Left colon (tissue), 2 donors: ENCODE measurements around the gene SLC29A1. TPM values are rescaled to one million over a fixed set of nuclear protein-coding genes. Genes with fewer than 3 reads are reported as not detected.
"Not testable (repeated sequence)": the region's sequence is repeated elsewhere in the genome, so short reads cannot be mapped to it uniquely, and the experiment has no call there.

Experiments used
- ATAC-seq: fragments of 200-7000 bp; cut with Tn5 transposase; one replicate; pipeline ENCODE4 v1.9.1; 2020; ENCODE audit warnings: mild to moderate bottlenecking, moderate library complexity
- DNase-seq, 2 donors: peaks; one replicate each; pipeline ENCODE4 v3.0.0-alpha.2; 2020
- intact Hi-C, 2 donors: fragments of 100-400 bp; cut with DNase I in 1 of 2; cut with micrococcal nuclease in 1 of 2; formaldehyde crosslinking; loops; one replicate each; pipeline versions ENCODE4 v1.11.2 to v1.14.0; 2022; cut with DNase I, micrococcal nuclease
- total RNA-seq, 2 donors: library from RNA; stranded (reverse); fragmentation: NEBNext Ultra II Directional; extraction: Animal tissue kit (Norgen Biotek cat#: 25700); gene quantifications; one replicate each; pipeline ENCODE4 v1.2.1, GENCODE V29; 2021
- donor health status: DM: no; HTN: no; CAD: no.
- donor health status: DM: yes; HTN: yes; CAD: no.

Gene SLC29A1
- total RNA-seq, 2 donors from 2014 or later, result 13.0 to 22.8 TPM

DNA sequence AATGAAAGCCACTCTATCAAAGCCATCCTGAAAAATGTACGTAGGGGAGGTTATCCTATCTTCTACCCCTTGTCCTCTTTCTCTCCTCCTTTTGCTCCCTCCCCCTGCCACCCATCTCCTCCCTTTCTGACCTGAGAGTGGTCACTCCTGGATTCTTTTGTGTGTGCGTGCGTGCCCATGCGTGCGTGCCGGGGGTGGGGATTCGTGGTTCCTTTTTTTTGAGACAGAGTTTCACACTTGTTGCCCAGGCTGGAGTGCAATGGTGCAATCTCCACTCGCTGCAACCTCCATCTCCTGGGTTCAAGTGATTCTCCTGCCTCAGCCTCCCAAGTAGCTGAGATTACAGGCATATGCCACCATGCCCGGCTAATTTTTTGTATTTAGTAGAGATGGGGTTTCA is 8.0 kb downstream of the SLC29A1 start:
- ATAC-seq, DNase-seq: not testable (repeated sequence)
- intact Hi-C loops, result loop anchor here in 1 of 2 donors (5.0 kb wide), 1 partner anchor 59 kb away; no protein-coding TSS in a partner anchor

DNA sequence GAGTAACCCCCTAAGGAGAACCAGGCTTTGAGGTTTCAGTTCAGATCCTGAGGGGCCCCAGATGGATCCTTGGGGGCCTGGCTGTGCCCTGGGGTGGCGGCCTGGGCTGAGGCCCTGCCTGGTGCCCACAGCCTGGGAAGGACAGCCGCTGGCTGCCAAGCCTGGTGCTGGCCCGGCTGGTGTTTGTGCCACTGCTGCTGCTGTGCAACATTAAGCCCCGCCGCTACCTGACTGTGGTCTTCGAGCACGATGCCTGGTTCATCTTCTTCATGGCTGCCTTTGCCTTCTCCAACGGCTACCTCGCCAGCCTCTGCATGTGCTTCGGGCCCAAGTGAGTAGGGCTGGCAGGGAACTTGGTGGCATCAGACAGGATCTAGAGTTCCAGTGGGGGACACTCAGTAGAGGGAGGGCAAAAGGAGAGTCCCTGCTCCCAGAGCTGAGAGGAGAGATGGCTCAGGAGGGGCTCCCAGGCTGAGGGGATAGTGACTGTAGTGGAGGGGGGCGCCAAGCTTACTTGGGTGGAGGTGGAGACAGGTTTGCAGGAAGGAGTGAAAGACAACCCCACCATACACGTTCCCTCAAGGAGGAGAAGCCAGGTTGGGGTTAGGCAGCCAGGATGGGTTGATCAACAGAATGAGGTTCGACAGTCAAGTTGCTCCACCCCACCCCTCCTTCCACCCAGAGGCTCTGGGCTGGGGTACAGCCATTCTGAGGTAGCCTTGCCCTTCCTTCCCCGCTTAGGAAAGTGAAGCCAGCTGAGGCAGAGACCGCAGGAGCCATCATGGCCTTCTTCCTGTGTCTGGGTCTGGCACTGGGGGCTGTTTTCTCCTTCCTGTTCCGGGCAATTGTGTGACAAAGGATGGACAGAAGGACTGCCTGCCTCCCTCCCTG is 9.5 kb downstream of the SLC29A1 start:
- DNase-seq (no peak), ATAC-seq (no peak)
- intact Hi-C loops, result loop anchor here in 1 of 2 donors (5.0 kb wide), 1 partner anchor 61 kb away; no protein-coding TSS in a partner anchor

DNA sequence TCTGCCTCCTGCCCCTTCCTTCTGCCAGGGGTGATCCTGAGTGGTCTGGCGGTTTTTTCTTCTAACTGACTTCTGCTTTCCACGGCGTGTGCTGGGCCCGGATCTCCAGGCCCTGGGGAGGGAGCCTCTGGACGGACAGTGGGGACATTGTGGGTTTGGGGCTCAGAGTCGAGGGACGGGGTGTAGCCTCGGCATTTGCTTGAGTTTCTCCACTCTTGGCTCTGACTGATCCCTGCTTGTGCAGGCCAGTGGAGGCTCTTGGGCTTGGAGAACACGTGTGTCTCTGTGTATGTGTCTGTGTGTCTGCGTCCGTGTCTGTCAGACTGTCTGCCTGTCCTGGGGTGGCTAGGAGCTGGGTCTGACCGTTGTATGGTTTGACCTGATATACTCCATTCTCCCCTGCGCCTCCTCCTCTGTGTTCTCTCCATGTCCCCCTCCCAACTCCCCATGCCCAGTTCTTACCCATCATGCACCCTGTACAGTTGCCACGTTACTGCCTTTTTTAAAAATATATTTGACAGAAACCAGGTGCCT is 10.2 kb downstream of the SLC29A1 start:
- intact Hi-C loops, result loop anchor here in 1 of 2 donors (5.0 kb wide), 1 partner anchor 61 kb away; no protein-coding TSS in a partner anchor
- ATAC-seq (no peak), DNase-seq (no peak)

DNA sequence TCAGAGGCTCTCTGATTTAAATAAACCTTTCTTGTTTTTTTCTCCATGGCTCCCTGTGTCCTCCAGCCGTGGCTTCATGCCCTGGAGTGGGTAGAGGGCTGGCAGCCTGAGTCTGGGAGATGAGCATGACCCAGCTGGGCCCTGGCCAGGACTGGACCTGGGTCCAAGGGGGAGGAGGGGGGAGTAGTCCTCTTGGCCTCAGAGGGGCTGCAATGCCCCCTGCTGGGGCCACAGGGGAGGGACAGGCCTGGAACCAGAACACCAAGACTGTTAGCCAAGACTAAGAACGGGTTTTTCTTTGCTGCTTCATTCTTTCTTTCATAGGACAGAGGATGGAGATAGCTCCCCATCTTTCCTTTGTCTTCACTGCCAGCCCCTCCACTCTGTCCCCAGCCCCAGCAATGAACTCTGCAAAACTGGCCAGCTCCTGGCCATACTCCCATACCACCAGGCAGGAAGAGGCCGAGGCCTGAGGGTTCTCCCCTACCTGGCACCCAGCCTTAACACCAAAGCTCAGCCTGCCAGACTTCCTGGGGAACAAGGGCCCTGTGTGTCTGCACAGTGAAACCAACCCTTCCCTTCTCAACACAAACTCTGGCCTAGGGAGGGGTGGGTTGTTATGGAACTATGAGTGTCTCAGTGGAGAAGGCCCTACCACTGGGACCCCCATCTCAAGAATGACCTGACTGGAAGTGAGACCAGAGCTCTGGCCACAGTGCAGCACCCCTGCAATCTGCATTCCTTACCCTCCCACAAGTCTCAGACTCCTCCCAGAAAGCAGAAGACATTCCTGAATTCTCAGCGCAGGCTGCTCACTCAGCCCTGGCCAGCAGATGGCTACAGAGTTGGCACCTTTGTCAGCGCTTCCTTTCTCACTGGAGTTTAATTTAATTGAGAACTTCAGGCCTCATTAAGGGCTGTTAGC is 11.0 kb downstream of the SLC29A1 start:
- ATAC-seq, result peak; percentile 30
- intact Hi-C loops, result loop anchor here in 1 of 2 donors (5.0 kb wide), 1 partner anchor 62 kb away; no protein-coding TSS in a partner anchor
- DNase-seq, result peak; percentile 58 to 82

DNA sequence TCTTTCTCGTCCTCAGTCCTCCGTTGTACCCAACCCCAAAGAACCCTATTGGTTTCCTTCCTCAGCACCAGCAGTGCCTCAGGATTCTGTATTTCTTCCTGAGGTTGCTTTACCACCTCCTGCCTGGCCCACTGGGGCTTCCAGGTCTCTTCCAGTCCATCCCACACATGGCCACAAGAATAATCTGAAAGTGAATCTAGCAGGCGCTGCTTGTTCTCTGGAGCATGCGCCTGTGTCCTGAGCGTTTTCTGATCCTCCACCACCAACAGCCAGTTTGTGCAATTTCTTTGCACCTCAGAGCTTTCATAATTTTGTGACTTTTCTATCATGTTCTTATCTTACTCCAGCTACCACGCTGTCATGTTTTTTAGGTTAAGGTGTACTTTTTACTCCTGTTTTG is 11.9 kb downstream of the SLC29A1 start:
- DNase-seq, result no peak
- intact Hi-C loops, result no loop called here

DNA sequence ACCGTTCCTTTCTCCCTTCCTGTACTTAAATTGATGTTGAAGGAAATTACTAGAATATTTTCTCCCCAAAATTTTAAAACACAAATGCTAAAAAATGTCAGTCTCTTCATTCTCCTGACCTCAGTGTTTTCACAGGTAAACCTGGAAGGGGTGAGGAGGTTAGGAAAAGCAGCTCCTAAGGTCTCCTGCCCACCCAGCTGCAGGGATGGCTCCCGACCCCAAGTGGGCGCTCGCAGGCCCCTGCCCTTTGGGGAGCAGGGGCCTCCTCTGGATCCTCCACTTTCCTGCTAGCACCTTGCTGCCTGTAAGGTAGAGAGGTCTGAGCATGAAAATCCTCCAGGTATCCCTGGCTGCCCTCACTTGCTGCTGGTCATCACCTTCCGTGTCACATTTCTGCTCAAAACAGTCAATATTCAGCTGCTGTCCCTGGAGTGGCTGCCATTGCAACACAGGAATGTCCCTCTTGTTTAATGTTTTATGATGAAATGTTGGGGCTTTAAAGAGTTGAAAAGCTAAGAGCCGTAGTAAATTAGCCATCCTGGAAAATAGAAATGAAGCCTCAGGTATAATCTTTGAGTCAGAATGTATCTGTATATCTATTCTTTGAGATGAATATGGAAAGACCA is 12.6 kb downstream of the SLC29A1 start:
- intact Hi-C loops, result no loop called here
- DNase-seq, result no peak
- no peak for ATAC-seq

More for the DNA sequence above, 11.9 kb downstream of the SLC29A1 start:
- no peak for ATAC-seq

DNA sequence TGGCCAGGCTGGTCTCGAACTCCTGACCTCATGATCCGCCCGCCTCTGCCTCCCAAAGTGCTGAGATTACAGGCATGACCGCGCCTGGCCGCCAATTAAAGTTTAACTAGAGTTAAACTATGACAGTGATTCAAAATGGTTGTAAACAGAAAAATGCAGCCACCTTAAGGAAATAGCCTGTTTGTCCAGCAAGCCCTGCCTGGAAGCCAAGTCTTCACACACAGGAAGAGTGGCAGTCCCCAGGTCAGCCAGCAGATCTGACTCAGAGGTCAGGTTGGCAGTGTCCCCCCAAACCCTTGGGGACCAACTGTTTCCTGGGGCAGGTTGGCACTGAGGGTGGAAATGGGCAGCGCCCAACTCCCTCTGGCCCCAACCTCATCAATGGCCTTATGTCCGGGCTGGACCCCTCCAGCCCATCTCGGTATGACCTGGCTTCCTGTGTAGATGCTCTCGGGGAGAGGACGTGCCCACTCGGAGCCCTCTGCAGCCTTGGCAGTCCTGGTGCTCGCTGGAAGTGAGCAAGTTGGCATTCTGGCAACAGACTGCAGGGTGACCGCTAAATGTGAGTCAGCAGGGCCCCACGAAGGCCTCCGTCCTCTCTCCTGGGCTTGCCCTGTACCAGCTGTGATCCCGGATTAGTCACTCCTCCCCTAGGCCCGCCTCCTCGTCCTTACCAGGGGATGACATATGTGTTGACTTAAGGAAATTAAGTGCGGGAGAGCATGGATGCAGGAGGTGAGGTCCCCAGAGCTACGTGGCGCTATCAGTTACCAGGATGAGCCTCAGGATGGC is 13.8 kb downstream of the SLC29A1 start:
- peak; percentile 91 to 98 for DNase-seq
- peak; percentile 88 for ATAC-seq
- intact Hi-C loops, result no loop called here

DNA sequence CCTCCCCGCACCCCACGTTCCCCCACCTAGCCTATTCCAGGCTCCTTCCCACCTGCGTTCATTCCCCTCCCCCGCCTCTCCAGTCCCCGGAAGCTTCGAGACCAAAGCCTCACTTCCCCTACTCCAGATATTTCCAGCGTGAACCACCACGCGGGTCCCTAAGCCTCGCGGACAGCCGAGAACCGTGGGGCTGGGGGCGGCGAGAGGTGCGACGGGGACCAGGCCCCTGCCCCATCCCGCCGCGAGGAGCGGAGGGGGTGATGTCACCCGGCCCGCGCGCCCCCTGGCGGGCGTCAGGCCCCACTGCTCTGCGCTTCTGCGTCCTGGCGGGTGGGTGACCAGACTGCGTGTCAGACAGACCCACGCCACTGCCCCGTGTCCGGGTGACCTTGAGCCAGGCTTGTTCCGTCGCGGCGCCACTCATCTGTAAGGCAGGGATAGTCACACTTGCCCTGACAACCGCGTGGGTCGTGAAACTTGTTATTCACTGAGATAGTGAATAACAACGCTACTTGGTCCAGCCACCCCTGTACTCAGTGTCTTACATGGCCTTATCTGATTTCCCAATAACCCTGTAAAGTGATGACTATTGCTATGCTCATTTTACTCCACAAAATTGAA is 14.5 kb downstream of the SLC29A1 start:
- ATAC-seq, result peak; percentile 71
- DNase-seq, result peak in 1 of 2 donors; percentile 83
- intact Hi-C loops, result no loop called here

DNA sequence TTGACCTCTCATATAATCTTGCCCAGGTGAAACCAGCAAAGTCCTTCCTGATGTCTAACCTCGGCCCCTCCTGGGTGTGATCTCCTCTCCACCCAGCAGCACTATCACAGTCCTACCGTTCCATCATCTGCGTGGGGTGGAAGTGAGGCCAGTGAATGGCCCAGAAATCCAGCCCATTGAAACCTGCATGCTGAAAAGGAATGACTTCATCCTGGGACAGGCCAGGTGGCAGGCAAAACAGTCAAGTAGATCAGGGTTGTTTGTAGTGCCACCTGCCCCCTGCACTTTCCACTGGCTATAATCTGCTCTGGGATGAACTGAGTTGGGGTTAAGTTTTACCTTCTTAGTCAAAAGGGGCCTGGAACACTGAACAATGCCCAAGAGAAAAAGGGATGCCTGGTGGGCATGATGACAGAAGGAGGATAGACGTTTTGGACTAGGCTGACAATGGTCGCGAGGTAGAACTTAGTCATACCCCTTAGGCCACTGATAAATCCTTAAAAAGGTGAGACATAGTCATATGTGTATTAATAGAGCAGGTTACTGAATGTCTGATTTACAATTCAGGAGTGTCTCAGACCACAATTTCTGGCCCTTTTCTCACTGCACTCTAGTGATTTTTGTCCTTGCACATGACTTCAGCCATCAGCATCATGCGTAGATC is 15.4 kb downstream of the SLC29A1 start:
- intact Hi-C loops, result no loop called here
- peak; percentile 41 for ATAC-seq
- no peak for DNase-seq

DNA sequence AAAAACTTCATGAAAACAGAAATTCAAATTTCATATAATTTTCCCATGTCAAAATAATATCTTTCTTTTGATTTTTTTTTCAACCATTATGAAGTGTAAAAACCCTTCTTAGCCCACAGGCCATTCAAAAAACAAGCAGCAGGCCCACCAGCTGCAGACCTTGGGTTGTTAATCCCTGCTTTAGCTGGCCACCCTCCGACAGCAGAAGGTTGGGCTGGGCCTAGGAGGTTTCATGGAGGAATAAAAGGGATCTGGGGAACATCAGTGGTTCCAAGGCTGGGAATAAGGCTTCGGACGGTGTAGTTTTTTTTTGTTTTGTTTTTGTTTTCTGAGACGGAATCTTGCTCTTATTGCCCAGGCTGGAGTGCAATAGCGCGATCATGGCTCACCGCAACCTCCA is 19.9 kb downstream of the SLC29A1 start:
- intact Hi-C loops, result no loop called here
- ATAC-seq (no peak), DNase-seq (no peak)

DNA sequence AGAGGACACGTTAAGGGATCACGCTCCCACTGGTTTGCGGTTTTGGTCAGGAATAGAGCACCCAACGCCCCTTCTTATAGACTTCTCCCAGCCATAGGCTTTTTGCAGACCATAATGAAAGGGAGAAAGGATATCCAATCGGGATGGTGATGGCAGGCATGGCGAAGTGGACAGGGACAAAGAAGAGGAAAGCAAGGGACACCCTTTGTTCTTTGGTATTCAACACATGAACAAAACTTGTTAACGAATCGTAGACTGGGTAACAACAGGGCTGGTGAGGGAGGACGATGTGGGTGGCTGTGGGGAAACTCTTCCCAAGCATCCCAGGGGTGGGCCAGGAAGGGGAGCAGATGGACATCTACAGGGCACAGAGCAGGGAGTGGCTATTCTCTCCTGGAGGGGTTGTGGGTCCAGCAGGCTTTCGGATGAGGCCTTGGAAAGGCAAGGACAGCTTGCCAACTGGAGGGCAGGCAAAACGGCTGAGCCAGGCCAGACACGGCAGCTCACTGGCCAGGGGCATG is 22.1 kb downstream of the SLC29A1 start:
- intact Hi-C loops, result no loop called here
- ATAC-seq (no peak), DNase-seq (no peak)

DNA sequence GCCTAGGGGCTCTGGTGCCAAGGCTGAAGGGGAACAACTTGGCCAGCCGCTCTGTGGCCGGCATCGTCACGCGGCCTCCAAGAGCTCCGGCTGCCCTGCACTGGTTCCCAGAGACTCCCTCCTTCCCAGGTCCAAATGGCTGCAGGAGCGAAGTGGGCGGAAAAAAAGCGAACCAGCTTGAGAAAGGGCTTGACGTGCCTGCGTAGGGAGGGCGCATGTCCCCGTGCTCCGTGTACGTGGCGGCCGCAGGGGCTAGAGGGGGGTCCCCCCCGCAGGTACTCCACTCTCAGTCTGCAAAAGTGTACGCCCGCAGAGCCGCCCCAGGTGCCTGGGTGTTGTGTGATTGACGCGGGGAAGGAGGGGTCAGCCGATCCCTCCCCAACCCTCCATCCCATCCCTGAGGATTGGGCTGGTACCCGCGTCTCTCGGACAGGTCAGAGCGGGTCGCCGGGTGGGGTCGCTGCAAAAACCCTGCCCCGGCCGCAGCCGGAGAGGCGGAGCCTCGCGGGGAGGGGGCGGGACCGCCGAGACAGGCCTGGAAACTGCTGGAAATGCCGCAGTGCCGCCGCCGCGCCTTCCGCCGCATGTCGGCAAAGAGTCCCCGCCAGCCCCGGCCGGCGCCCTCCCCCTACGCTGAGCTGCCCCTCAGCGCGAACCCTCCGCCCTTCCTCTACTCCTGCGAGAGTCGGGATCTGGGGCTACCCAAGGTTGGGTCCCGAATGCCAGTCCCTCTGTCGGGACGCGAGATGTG is 22.7 kb downstream of the SLC29A1 start:
- intact Hi-C loops, result no loop called here
- DNase-seq (peak; percentile 89 to 94), ATAC-seq (peak; percentile 74)

DNA sequence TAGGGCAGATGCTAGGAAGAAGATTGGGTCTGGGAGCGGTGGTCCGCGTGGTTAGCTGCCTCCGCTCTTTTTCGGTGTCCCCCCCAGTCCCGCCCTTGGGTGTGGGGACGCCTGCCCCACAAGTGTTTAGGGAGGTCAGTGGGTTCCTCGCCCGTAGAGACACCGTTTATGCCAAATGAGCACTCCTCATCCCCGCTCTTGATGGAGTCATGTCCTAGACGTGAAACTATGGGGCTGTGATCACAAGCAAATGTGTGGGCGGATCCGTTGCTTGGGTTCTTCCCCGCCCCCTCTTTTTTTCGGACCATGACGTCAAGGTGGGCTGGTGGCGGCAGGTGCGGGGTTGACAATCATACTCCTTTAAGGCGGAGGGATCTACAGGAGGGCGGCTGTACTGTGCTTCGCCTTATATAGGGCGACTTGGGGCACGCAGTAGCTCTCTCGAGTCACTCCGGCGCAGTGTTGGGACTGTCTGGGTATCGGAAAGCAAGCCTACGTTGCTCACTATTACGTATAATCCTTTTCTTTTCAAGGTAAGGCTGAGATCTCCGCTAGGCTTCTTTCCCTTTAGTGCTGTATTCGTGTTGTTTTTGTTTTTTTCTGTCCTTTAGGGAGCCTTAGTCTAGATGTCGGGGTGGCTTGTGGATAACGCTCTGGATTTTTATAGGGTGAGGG is 23.4 kb downstream of the SLC29A1 start, which contains the start of gene HSP90AB1:
Gene HSP90AB1 (plus strand): TSS at position 439 of the 675 bp plus-strand sequence. CDS start 1,529 bp downstream, outside the sequence.
- intact Hi-C loops, result no loop called here
- ATAC-seq, result peak; percentile 84

DNA sequence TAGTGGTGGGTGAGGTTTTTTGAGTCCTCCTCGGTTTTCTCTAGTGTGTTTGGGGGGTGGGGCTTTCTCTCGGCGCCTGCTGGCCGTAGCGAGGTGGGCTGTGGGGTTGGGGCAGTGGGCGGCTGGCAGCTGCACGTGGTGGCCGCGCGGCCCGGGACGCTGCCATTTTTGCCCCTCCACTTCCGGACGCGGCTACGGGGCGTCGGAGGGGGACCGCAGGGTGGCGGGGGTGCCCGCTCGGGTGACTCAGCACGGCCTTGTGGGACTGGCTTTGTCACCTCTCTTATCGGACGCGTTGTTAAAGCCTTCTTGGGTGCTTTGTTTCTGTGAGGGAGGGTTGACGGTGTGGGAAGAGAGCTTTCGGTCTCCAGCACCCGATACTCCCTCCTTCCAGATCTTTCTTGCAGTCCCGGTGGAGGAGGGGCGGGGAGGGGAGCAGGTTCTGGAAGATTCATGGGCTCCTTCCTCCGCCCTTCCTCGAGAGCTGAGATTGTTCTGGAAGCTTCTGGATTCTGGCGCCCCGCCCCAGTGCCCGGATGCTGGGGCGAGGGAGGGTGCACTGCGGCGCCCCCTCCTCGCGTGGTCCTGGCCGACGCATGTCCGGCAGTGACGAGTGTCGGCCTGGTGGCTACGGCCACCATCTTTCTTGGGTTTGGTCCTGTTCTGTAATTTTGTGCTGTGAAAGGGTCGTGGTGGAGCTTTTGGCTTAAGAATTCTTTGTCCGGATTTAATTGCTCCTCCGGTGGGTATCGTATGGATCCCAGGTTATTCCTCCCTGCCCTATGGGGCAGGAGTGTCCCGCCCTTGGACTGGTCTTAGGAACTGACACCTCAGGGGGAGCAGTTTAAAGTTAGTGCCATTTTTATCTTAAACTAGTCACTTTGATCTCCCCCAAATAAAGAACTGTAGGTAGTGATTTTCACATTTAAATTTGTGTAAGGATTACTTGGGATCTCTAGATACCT is 24.2 kb downstream of the SLC29A1 start:
- peak; percentile 78 to 81 for DNase-seq
- intact Hi-C loops, result no loop called here
- peak; percentile 59 for ATAC-seq

More for the DNA sequence above, 23.4 kb downstream of the SLC29A1 start, which contains the start of gene HSP90AB1:
- DNase-seq, result peak; percentile 95 to 98
